K562 (cell line): ENCODE data around the gene PYGM. TPM values are rescaled to one million over a fixed set of nuclear protein-coding genes. Genes with fewer than 3 reads are reported as not detected.
A peak's percentile ranks its signal among the peaks of the same experiment; 100 is the strongest.

ENCODE experiments used
- ATAC-seq: fragments of 200-7000 bp; cut with Tn5 transposase; 3 replicates; pipeline ENCODE4 v1.9.1; 2020; ENCODE audit warnings: moderate library complexity
- BruUV-seq: library from RNA; stranded (reverse); fragments of 400-500 nt; replicated peaks from 2 replicates; lab custom pipeline; 2021; lab: Mats Ljungman, UMichigan
- CTCF ChIA-PET: fragments of 300-600 bp; formaldehyde crosslinking; extraction: SDS; loops from one replicate; lab custom pipeline; 2021; ENCODE audit warnings: low intra/inter-chr PET ratio; lab: Yijun Ruan, JAX
- POLR2A ChIA-PET: fragments of 300-600, 350-650 bp; sonication (Branson Sonifier 250); formaldehyde crosslinking; extraction: SDS; loops from one replicate; lab custom pipeline; 2021; ENCODE audit warnings: antibody characterized with exemption, inconsistent platforms; lab: Yijun Ruan, JAX
- DNase-seq, 4 experiments: peaks; one replicate each; pipeline versions ENCODE4 v3.0.0 to v3.0.0-alpha.2; 2011 to 2018; ENCODE audit warnings: low spot score in 3 of 4, mixed read lengths in 3 of 4; ENCODE audit errors: extremely low read depth in 1 of 4
- FAIRE-seq: peaks from 2 replicates; lab custom pipeline; 2011; peaks lifted over from hg19 to GRCh38; lab: Jason Lieb, UNC
- H2AFZ ChIP-seq: 2 replicates; pipeline ENCODE4 v1.6.0; 2011; ENCODE audit warnings: low read depth, low read length, control low read depth, inconsistent platforms
- H3K27ac ChIP-seq: fragments of 200-600 bp; 3 replicates; pipeline ENCODE4 v1.8.0; 2011; ENCODE audit warnings: low read depth, mild to moderate bottlenecking, control low read depth, inconsistent platforms, low read length, moderate library complexity, mixed read lengths; ENCODE audit errors: extremely low read depth
- H3K27me3 ChIP-seq, 2 experiments: fragments of 300-600 bp in 1 of 2; 2 replicates in 1 of 2; 3 replicates in 1 of 2; pipeline versions ENCODE4 v1.6.0 to v1.8.0; 2011; ENCODE audit warnings: inconsistent platforms in 2 of 2, low read length in 2 of 2, mild to moderate bottlenecking in 1 of 2, mixed read lengths in 1 of 2, moderate library complexity in 1 of 2; ENCODE audit not compliant: control insufficient read depth in 2 of 2, insufficient read depth in 2 of 2
- H3K36me3 ChIP-seq: fragments of 300-600 bp; 3 replicates; pipeline ENCODE4 v1.8.0; 2011; ENCODE audit warnings: mild to moderate bottlenecking, low read length, inconsistent platforms; ENCODE audit not compliant: control insufficient read depth, insufficient read depth
- H3K4me1 ChIP-seq, 2 experiments: fragments of 200-600 bp in 1 of 2; replicated peaks in 1 of 2; 2 replicates in 1 of 2; 3 replicates in 1 of 2; pipeline versions ENCODE4 v1.5.1 to v1.8.0; 2011; ENCODE audit warnings: inconsistent platforms in 2 of 2, low read length in 2 of 2, mild to moderate bottlenecking in 1 of 2, mixed read lengths in 1 of 2, moderate library complexity in 1 of 2; ENCODE audit not compliant: control insufficient read depth in 2 of 2, insufficient read depth in 2 of 2
- H3K4me2 ChIP-seq: 2 replicates; pipeline ENCODE4 v1.6.1; 2011; ENCODE audit warnings: low read length, control low read depth, inconsistent platforms, mixed read lengths; ENCODE audit not compliant: insufficient read depth
- H3K4me3 ChIP-seq: fragments of 200-600 bp; sonication (generic), shearing (Covaris generic); 2 replicates; pipeline ENCODE4 v1.5.1; 2016; ENCODE audit warnings: control low read depth, inconsistent platforms
- H3K79me2 ChIP-seq: fragments of 200-600 bp; 3 replicates; pipeline ENCODE4 v1.8.0; 2011; ENCODE audit warnings: low read length, inconsistent platforms; ENCODE audit not compliant: control insufficient read depth, insufficient read depth
- H3K9ac ChIP-seq, 2 experiments: 2 replicates each; pipeline versions ENCODE4 v1.6.0 to v1.6.1; 2011; ENCODE audit warnings: low read depth in 2 of 2, low read length in 2 of 2, control low read depth in 1 of 2, inconsistent platforms in 1 of 2, mild to moderate bottlenecking in 1 of 2, mixed read lengths in 1 of 2; ENCODE audit not compliant: insufficient read depth in 1 of 2
- H3K9me1 ChIP-seq: one replicate; pipeline ENCODE4 v1.6.0; 2011; ENCODE audit warnings: inconsistent platforms, mild to moderate bottlenecking, low read length, moderate library complexity; ENCODE audit not compliant: control insufficient read depth, insufficient read depth
- H3K9me3 ChIP-seq: replicated peaks from 2 replicates; pipeline ENCODE4 v1.5.1; 2011; ENCODE audit warnings: low read depth, low read length, inconsistent platforms; ENCODE audit not compliant: control insufficient read depth, insufficient read depth
- H4K20me1 ChIP-seq: replicated peaks from 2 replicates; pipeline ENCODE4 v1.6.1; 2011; ENCODE audit warnings: low read length, inconsistent platforms, mixed read lengths; ENCODE audit not compliant: control insufficient read depth, insufficient read depth
- ATF6 ChIP-seq: sonication (generic); formaldehyde crosslinking; IDR thresholded peaks from 2 replicates; pipeline ENCODE4 v1.4.0; 2020; ENCODE audit warnings: mild to moderate bottlenecking, missing genetic modification reagents
- CBFA2T3 ChIP-seq: fragments of 450-650 bp; IDR thresholded peaks from 2 replicates; pipeline ENCODE4 v1.6.1; 2017
- HDAC8 ChIP-seq: fragments of 450-650 bp; IDR thresholded peaks from 2 replicates; pipeline ENCODE4 v1.6.1; 2016; ENCODE audit warnings: mild to moderate bottlenecking, missing genetic modification characterization, moderate library complexity, missing compliant biosample characterization
- MLLT1 ChIP-seq, 2 experiments: fragments of 450-650 bp; IDR thresholded peaks; 2 replicates each; pipeline ENCODE4 v1.6.1; 2016
- PTRF ChIP-seq: fragments of 450-650 bp; IDR thresholded peaks from 2 replicates; pipeline ENCODE4 v1.6.1; 2016; ENCODE audit warnings: mild to moderate bottlenecking, missing genetic modification characterization, missing compliant biosample characterization
- YY1 ChIP-seq, 3 experiments: IDR thresholded peaks; 2 replicates each; pipeline ENCODE4 v1.6.1; 2011; ENCODE audit warnings: low read length in 2 of 3, mild to moderate bottlenecking in 2 of 3, moderate library complexity in 2 of 3, borderline replicate concordance in 1 of 3, control low read depth in 1 of 3, low read depth in 1 of 3; ENCODE audit not compliant: insufficient read depth in 3 of 3, insufficient replicate concordance in 2 of 3, control insufficient read depth in 1 of 3, insufficient read length in 1 of 3; ENCODE audit errors: extremely low read depth in 1 of 3
- ZBTB17 ChIP-seq: fragments of 450-650 bp; formaldehyde crosslinking; IDR thresholded peaks from 2 replicates; pipeline ENCODE4 v1.4.0; 2020; ENCODE audit warnings: mild to moderate bottlenecking
- ZNF263 ChIP-seq: sonication (generic); formaldehyde crosslinking; IDR thresholded peaks from 2 replicates; pipeline ENCODE4 v1.8.0; 2022; ENCODE audit warnings: mild to moderate bottlenecking, missing genetic modification reagents, borderline replicate concordance
- WGBS: fragments of 100-300 bp; shearing (Covaris generic); methylation state at CpG from one replicate; pipeline ENCODE4 v1.1.6; 2016; ENCODE audit warnings: low coverage, mixed read lengths; ENCODE audit not compliant: insufficient coverage; ENCODE audit errors: missing lambda C conversion rate; 5-methylcytosine and 5-hydroxymethylcytosine counted together
- in situ Hi-C: fragments of 300-500 bp; cut with MboI; formaldehyde crosslinking; loops from 4 replicates; pipeline ENCODE4 v1.15.0; 2018; ENCODE audit warnings: inconsistent platforms, mixed read lengths
- intact Hi-C: fragments of 100-400 bp; cut with micrococcal nuclease; formaldehyde crosslinking; loops from 2 replicates; pipeline ENCODE4 v1.14.2; 2022
- polyA plus RNA-seq, 8 experiments: library from polyadenylated mRNA; depleted of rRNA in 4 of 8; stranded (reverse) in 5 of 8; unstranded in 3 of 8; fragments of >200 nt; fragmentation: Nextera tagmentation in 2 of 8; fragmentation: Illumina TruSeq in 1 of 8; extraction: Ambion mirVana in 2 of 8; extraction: Trizol in 1 of 8; gene quantifications; 2 replicates each; pipeline versions ENCODE4 v1.2.1 to v1.2.3, GENCODE V29; 2011 to 2014; ENCODE audit warnings: inconsistent platforms in 1 of 8, missing spikeins in 1 of 8
- total RNA-seq, 7 experiments: library from RNA; depleted of rRNA in 6 of 7; stranded (reverse); fragments of >200 nt in 6 of 7; fragmentation: Illumina TruSeq in 2 of 7; extraction: Trizol in 2 of 7; gene quantifications; 2 replicates each; pipeline versions ENCODE4 v1.2.1 to v1.2.3, GENCODE V29; 2011 to 2021; ENCODE audit warnings: low replicate concordance in 1 of 7

PYGM gene
- total and polyA plus RNA-seq, 9 of the 15 experiments (the other 6 are each of a cell fraction or from before 2014, with no cell fraction given): 0.07 to 1.5 (median 0.68) TPM

- BruUV-seq: no TSS peak
- Histone ChIP-seq H3K36me3 (no peaks in the 10 kb centered on the region), H4K20me1 (no peaks in the 10 kb centered on the region), H3K4me2 (no peak overlapping the region), H2AFZ (no peak overlapping the region), H3K9me3 (no peaks in the 10 kb centered on the region), H3K27ac (no peak overlapping the region; the same call in 2 of the 3 replicates), H3K4me1 (peaks cover 11 to 40% of the 10 kb centered on the region in 2 experiments), H3K4me3 (no peak overlapping the region), H3K79me2 (no peaks in the 10 kb centered on the region), H3K9ac (peak overlapping the region in 1 of 2 experiments; percentile 66; a peak in 2 of 4 replicates), H3K27me3 (no peaks in the 10 kb centered on the region), H3K9me1 (no peaks in the 10 kb centered on the region)
- DNase-seq: no peak
- ChIA-PET CTCF (no interaction called here), POLR2A (interaction anchor here (0.5 to 2.1 kb wide), 4 partner anchors 8 to 572 kb away, joined by 3 to 6 read pairs (median 4); no protein-coding TSS in a partner anchor)
- ATAC-seq: no peak
- TF ChIP-seq CBFA2T3 (peak; percentile 12; the same call in 1 of the 2 replicates), HDAC8 (tag) (no peak), PTRF (tag) (no peak), ZNF263 (peak; percentile 57; the same call in 1 of the 2 replicates), ZBTB17 (CRISPR knock-in tag) (peak; percentile 93), ATF6 (CRISPR knock-in tag) (no peak), MLLT1 (IDR thresholded peaks at IDR 0.05) (peak in 1 of 2 experiments; percentile 88; a peak in 2 of 4 replicates), YY1 (IDR thresholded peaks at IDR 0.05; ENCODE audit: borderline replicate concordance in 1 of 3, control insufficient read depth in 1 of 3, extremely low read depth in 1 of 3, insufficient read depth in 3 of 3, insufficient read length in 1 of 3, insufficient replicate concordance in 2 of 3, low read depth in 1 of 3, low read length in 2 of 3) (peak in 1 of 3 experiments; percentile 31)
- no peak for FAIRE-seq
- intact Hi-C loops (no loop called here), in situ Hi-C loops (no loop called here)
- 60% methylated on average over 13 of the region's 14 CpGs for WGBS
These were observed 7.4 kb downstream of the PYGM start for GRCh38 chr11:64752175-64752970.
